Brain microvascular endothelial cell (primary cell): ENCODE data around the gene HELQ.
"Not testable (repeated sequence)": the region's sequence is repeated elsewhere in the genome, so short reads cannot be mapped to it uniquely, and the experiment has no call there.

ENCODE experiments used
- DNase-seq: peaks from one replicate; pipeline ENCODE4 v3.0.0-alpha.2; 2020
- H3K27ac ChIP-seq: fragments of 250-450 bp; sonication (Bioruptor Pico); 2 replicates; pipeline ENCODE4 v1.5.1; 2020; ENCODE audit warnings: mild to moderate bottlenecking, moderate library complexity
- H3K27me3 ChIP-seq: fragments of 250-450 bp; sonication (Bioruptor Pico); replicated peaks from 2 replicates; pipeline ENCODE4 v1.5.1; 2020; ENCODE audit warnings: mild to moderate bottlenecking
- H3K36me3 ChIP-seq: fragments of 250-450 bp; sonication (Bioruptor Pico); replicated peaks from 2 replicates; pipeline ENCODE4 v1.5.1; 2020; ENCODE audit warnings: mild to moderate bottlenecking
- H3K4me3 ChIP-seq: 2 replicates; pipeline ENCODE4 v1.5.1; 2011; ENCODE audit warnings: low read depth, mild to moderate bottlenecking, control low read depth, low read length, moderate library complexity
- CTCF ChIP-seq: IDR thresholded peaks from 2 replicates; pipeline ENCODE4 v1.5.1; 2011; ENCODE audit warnings: low read depth, mild to moderate bottlenecking, moderate library complexity, low read length, control low read depth, inconsistent platforms; ENCODE audit errors: missing control alignments
- in situ Hi-C: cut with HindIII; loops from 2 replicates; pipeline ENCODE4 v1.10.0; 2017; ENCODE audit warnings: low sequenced_read_pairs, low pct_ligation_motif_present

HELQ gene

GRCh38 chr4:83455281-83456183, at the start of gene HELQ, which contains the start of gene MRPS18C:
Gene HELQ, minus strand, starts transcription at chr4:83455823. Its CDS starts 130 bp downstream, at chr4:83455693.
Gene MRPS18C, plus strand, starts transcription at chr4:83456058. Its CDS starts 20 bp downstream, at chr4:83456078.
- Histone ChIP-seq H3K4me3 (peak within 1 kb of the TSS; percentile 93), H3K27me3 (no peaks in the 10 kb centered on the region), H3K27ac (peak within 1 kb of the TSS; percentile 91), H3K36me3 (peaks cover 5% of the 10 kb centered on the region)
- peak; percentile 45 for TF ChIP-seq CTCF
- in situ Hi-C loops, result no loop called here
- DNase-seq, result peak; percentile 98

- Histone ChIP-seq H3K27me3 (no peaks in the 10 kb centered on the region), H3K27ac (no peak overlapping the region), H3K4me3 (no peak overlapping the region), H3K36me3 (no peaks in the 10 kb centered on the region)
- no peak for TF ChIP-seq CTCF
- no peak for DNase-seq
- in situ Hi-C loops, result no loop called here
Measured at GRCh38 chr4:83504996-83505395, 49.4 kb upstream of the HELQ start.

GRCh38 chr4:83504503-83504902, 48.9 kb upstream of the HELQ start:
- in situ Hi-C loops, result no loop called here
- H3K27me3 ChIP-seq, result no peaks in the 10 kb centered on the region
- DNase-seq, result no peak
- no peak overlapping the region for H3K4me3 ChIP-seq
- no peak overlapping the region for H3K27ac ChIP-seq
- TF ChIP-seq CTCF, result no peak
- H3K36me3 ChIP-seq, result no peaks in the 10 kb centered on the region

GRCh38 chr4:83503974-83504373, 48.4 kb upstream of the HELQ start:
- H3K36me3 ChIP-seq, result no peaks in the 10 kb centered on the region
- in situ Hi-C loops, result no loop called here
- DNase-seq, result no peak
- no peaks in the 10 kb centered on the region for H3K27me3 ChIP-seq
- TF ChIP-seq CTCF, result no peak
- no peak overlapping the region for H3K27ac ChIP-seq
- H3K4me3 ChIP-seq, result no peak overlapping the region

- H3K4me3 ChIP-seq, DNase-seq, in situ Hi-C loops, H3K27ac ChIP-seq, H3K36me3 ChIP-seq, H3K27me3 ChIP-seq: not testable (repeated sequence)
Measured at GRCh38 chr4:83501671-83502070, 46.0 kb upstream of the HELQ start.

- Histone ChIP-seq H3K27ac (no peak overlapping the region), H3K27me3 (no peaks in the 10 kb centered on the region), H3K4me3 (no peak overlapping the region), H3K36me3 (no peaks in the 10 kb centered on the region)
- DNase-seq, result no peak
- in situ Hi-C loops, result no loop called here
- TF ChIP-seq CTCF, result no peak
Measured at GRCh38 chr4:83498187-83498586, 42.6 kb upstream of the HELQ start.

GRCh38 chr4:83496085-83496917, 40.7 kb upstream of the HELQ start:
- H3K27ac ChIP-seq, H3K27me3 ChIP-seq, in situ Hi-C loops, H3K4me3 ChIP-seq, DNase-seq, H3K36me3 ChIP-seq: not testable (repeated sequence)
